ENCODE measurements around the gene ACE. TPM values are rescaled to one million over a fixed set of nuclear protein-coding genes. Genes with fewer than 3 reads are reported as not detected.

The ACE gene
- polyA plus RNA-seq, 1 donor (not counting 4 experiments of a cell fraction or from before 2014, with no cell fraction given): 0.07 TPM

DNA sequence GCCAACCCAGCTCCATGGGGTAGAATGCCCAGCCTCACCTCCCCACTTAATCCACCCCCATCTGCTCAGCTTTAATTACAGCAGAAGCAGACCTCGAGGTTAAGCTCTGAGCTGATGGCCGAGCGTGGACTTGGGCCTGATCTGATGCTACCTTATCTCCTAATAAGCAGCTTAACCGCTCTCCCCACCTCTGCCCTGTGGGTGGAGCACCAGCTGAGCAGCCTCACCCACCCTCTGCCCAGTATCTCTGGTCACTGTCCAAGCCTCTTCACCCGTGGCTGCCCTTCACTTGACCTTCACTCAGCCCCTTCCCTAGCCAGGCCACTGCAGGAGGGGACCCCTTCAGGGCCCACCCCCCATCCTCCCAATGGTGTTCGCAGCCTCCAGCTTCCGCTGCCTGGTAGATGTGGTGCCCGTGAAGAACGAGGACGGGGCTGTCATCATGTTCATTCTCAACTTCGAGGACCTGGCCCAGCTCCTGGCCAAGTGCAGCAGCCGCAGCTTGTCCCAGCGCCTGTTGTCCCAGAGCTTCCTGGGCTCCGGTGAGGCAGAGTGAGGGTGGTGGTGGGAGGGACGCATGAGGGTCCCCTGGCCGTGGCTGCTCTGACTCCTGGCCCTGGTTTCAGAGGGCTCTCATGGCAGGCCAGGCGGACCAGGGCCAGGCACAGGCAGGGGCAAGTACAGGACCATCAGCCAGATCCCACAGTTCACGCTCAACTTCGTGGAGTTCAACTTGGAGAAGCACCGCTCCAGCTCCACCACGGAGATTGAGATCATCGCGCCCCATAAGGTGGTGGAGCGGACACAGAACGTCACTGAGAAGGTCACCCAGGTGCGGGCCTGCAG is 53.1 kb downstream of the ACE start:
- Histone ChIP-seq H3K27me3 (ENCODE audit: control insufficient read depth, extremely low read depth, insufficient read depth, low read length) (peaks cover 16% of the 10 kb centered on the region), H4K20me1 (ENCODE audit: control insufficient read depth, extremely low read depth, insufficient read depth, low read length) (no peaks in the 10 kb centered on the region), H3K4me1 (ENCODE audit: control insufficient read depth, extremely low read depth, insufficient read depth, low read length) (no peaks in the 10 kb centered on the region), H3K36me3 (ENCODE audit: control insufficient read depth in 2 of 2, extremely low read depth in 1 of 2, insufficient read depth in 2 of 2, low read length in 2 of 2) (no peaks in the 10 kb centered on the region), H3K27ac (ENCODE audit: control insufficient read depth, insufficient read depth, low read length) (no peak overlapping the region), H3K4me3 (ENCODE audit: control insufficient read depth in 2 of 3, extremely low read depth in 1 of 3, insufficient read depth in 2 of 3, low read depth in 1 of 3, low read length in 3 of 3) (no peak overlapping the region), H3K9me3 (ENCODE audit: control insufficient read depth, low read depth, low read length) (no peaks in the 10 kb centered on the region), H3K9ac (ENCODE audit: control insufficient read depth, extremely low read depth, insufficient read depth, low read length) (no peak overlapping the region), H3K79me2 (ENCODE audit: control insufficient read depth, insufficient read depth, low read length) (no peaks in the 10 kb centered on the region), H3K4me2 (ENCODE audit: control insufficient read depth, extremely low read depth, insufficient read depth, low read depth, low read length) (no peak overlapping the region), H2AFZ (ENCODE audit: control insufficient read depth, low read length) (no peak overlapping the region), H3K9me1 (ENCODE audit: control insufficient read depth, extremely low read depth, insufficient read depth, low read length) (no peaks in the 10 kb centered on the region)
- FAIRE-seq (no peak), DNase-seq (ENCODE audit: low read depth, low spot score) (no peak)
- dilution Hi-C loops (cut with MboI; ENCODE audit: extremely low pct_ligation_motif_present, low sequenced_read_pairs): no loop called here
- TF ChIP-seq EZH2 (IDR thresholded peaks at IDR 0.05; ENCODE audit: low read length) (no peak), CTCF (optimal IDR thresholded peaks at IDR 0.05 in 1 of 3, IDR thresholded peaks at IDR 0.05 in 1 of 3, conservative IDR thresholded peaks at IDR 0.05 in 1 of 3; ENCODE audit: extremely low read depth in 1 of 3, insufficient read depth in 2 of 3, low read length in 3 of 3) (no peak)

GRCh38 chr17:63530557-63531021 is 53.7 kb downstream of the ACE start:
- H3K4me1 ChIP-seq (ENCODE audit: control insufficient read depth, extremely low read depth, insufficient read depth, low read length): no peaks in the 10 kb centered on the region
- no peaks in the 10 kb centered on the region for H3K9me1 ChIP-seq (ENCODE audit: control insufficient read depth, extremely low read depth, insufficient read depth, low read length)
- no peak for TF ChIP-seq CTCF (optimal IDR thresholded peaks at IDR 0.05 in 1 of 3, IDR thresholded peaks at IDR 0.05 in 1 of 3, conservative IDR thresholded peaks at IDR 0.05 in 1 of 3; ENCODE audit: extremely low read depth in 1 of 3, insufficient read depth in 2 of 3, low read length in 3 of 3)
- TF ChIP-seq EZH2 (IDR thresholded peaks at IDR 0.05; ENCODE audit: low read length): no peak
- dilution Hi-C loops (cut with MboI; ENCODE audit: extremely low pct_ligation_motif_present, low sequenced_read_pairs): no loop called here
- FAIRE-seq (no peak), DNase-seq (ENCODE audit: low read depth, low spot score) (no peak)
- peaks cover 11% of the 10 kb centered on the region for H3K27me3 ChIP-seq (ENCODE audit: control insufficient read depth, extremely low read depth, insufficient read depth, low read length)
- H3K4me3 ChIP-seq (ENCODE audit: control insufficient read depth in 2 of 3, extremely low read depth in 1 of 3, insufficient read depth in 2 of 3, low read depth in 1 of 3, low read length in 3 of 3): no peak overlapping the region
- H3K9ac ChIP-seq (ENCODE audit: control insufficient read depth, extremely low read depth, insufficient read depth, low read length): no peak overlapping the region
- H3K79me2 ChIP-seq (ENCODE audit: control insufficient read depth, insufficient read depth, low read length): no peaks in the 10 kb centered on the region
- H3K27ac ChIP-seq (ENCODE audit: control insufficient read depth, insufficient read depth, low read length): no peak overlapping the region
- H4K20me1 ChIP-seq (ENCODE audit: control insufficient read depth, extremely low read depth, insufficient read depth, low read length): no peaks in the 10 kb centered on the region
- H2AFZ ChIP-seq (ENCODE audit: control insufficient read depth, low read length): no peak overlapping the region
- H3K36me3 ChIP-seq (ENCODE audit: control insufficient read depth in 2 of 2, extremely low read depth in 1 of 2, insufficient read depth in 2 of 2, low read length in 2 of 2): no peaks in the 10 kb centered on the region
- H3K9me3 ChIP-seq (ENCODE audit: control insufficient read depth, low read depth, low read length): no peaks in the 10 kb centered on the region
- H3K4me2 ChIP-seq (ENCODE audit: control insufficient read depth, extremely low read depth, insufficient read depth, low read depth, low read length): no peak overlapping the region
